ENCODE results near the gene TGFB1I1. TPM values are rescaled to one million over a fixed set of nuclear protein-coding genes. Genes with fewer than 3 reads are reported as not detected.

Gene TGFB1I1
- total and polyA plus RNA-seq, 2 of the 13 experiments (the other 11 are each of a cell fraction or from before 2014, with no cell fraction given) = 0.80 to 2.9 TPM

DNA sequence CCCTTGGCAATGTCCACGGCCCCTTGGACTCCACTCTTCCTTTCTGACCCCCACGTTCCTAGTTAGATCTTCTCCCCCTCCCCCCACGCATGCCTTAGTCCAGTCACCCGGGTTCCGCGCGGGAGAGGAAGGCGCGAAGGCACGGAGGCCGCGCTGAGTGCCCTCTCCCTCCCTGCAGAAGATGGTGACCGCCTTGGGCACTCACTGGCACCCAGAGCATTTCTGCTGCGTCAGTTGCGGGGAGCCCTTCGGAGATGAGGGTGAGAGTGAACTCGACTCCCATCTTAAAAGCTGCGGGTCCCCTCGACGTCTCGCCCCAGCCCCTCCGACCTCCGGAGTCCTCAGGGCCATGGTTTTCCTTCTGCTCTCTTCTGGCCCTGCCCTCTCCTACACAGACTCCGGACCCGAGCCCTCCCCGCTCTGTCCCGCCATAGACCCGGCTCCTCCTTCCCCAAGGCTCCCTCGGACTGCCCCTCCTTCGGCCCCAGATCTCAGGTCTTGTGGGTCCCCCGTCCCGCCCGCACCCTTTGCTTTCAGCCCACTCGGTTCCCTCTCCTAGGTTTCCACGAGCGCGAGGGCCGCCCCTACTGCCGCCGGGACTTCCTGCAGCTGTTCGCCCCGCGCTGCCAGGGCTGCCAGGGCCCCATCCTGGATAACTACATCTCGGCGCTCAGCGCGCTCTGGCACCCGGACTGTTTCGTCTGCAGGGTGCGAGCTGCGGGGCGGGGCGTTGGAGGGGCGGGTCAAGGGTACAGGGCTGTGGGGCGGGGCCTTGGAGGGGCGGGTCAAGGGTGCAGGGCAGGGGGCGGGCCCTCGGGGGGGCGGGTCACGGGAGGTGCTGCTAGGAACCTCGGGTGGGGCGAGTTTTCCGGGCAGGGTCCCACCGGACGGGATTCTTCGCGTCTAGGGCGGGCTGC, 4.6 kb downstream of the TGFB1I1 start (continued):
- TF ChIP-seq, protein P1, sequence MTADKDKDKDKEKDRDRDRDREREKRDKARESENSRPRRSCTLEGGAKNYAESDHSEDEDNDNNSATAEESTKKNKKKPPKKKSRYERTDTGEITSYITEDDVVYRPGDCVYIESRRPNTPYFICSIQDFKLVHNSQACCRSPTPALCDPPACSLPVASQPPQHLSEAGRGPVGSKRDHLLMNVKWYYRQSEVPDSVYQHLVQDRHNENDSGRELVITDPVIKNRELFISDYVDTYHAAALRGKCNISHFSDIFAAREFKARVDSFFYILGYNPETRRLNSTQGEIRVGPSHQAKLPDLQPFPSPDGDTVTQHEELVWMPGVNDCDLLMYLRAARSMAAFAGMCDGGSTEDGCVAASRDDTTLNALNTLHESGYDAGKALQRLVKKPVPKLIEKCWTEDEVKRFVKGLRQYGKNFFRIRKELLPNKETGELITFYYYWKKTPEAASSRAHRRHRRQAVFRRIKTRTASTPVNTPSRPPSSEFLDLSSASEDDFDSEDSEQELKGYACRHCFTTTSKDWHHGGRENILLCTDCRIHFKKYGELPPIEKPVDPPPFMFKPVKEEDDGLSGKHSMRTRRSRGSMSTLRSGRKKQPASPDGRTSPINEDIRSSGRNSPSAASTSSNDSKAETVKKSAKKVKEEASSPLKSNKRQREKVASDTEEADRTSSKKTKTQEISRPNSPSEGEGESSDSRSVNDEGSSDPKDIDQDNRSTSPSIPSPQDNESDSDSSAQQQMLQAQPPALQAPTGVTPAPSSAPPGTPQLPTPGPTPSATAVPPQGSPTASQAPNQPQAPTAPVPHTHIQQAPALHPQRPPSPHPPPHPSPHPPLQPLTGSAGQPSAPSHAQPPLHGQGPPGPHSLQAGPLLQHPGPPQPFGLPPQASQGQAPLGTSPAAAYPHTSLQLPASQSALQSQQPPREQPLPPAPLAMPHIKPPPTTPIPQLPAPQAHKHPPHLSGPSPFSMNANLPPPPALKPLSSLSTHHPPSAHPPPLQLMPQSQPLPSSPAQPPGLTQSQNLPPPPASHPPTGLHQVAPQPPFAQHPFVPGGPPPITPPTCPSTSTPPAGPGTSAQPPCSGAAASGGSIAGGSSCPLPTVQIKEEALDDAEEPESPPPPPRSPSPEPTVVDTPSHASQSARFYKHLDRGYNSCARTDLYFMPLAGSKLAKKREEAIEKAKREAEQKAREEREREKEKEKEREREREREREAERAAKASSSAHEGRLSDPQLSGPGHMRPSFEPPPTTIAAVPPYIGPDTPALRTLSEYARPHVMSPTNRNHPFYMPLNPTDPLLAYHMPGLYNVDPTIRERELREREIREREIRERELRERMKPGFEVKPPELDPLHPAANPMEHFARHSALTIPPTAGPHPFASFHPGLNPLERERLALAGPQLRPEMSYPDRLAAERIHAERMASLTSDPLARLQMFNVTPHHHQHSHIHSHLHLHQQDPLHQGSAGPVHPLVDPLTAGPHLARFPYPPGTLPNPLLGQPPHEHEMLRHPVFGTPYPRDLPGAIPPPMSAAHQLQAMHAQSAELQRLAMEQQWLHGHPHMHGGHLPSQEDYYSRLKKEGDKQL (CRISPR knock-in tag; IDR thresholded peaks at IDR 0.05; ENCODE audit: low read depth) = no peak
- TF ChIP-seq ZNF670 (CRISPR knock-in tag; IDR thresholded peaks at IDR 0.05; ENCODE audit: borderline replicate concordance) = no peak
- TF ChIP-seq ZNF337 (CRISPR knock-in tag; IDR thresholded peaks at IDR 0.05; ENCODE audit: borderline replicate concordance, low read depth) = no peak
- TF ChIP-seq, protein P2, sequence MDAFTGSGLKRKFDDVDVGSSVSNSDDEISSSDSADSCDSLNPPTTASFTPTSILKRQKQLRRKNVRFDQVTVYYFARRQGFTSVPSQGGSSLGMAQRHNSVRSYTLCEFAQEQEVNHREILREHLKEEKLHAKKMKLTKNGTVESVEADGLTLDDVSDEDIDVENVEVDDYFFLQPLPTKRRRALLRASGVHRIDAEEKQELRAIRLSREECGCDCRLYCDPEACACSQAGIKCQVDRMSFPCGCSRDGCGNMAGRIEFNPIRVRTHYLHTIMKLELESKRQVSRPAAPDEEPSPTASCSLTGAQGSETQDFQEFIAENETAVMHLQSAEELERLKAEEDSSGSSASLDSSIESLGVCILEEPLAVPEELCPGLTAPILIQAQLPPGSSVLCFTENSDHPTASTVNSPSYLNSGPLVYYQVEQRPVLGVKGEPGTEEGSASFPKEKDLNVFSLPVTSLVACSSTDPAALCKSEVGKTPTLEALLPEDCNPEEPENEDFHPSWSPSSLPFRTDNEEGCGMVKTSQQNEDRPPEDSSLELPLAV (CRISPR knock-in tag; conservative IDR thresholded peaks at IDR 0.05; ENCODE audit: low read depth) = no peak
- no peak for TF ChIP-seq MIER2 (CRISPR knock-in tag; IDR thresholded peaks at IDR 0.05)
- no peak for TF ChIP-seq ZKSCAN5 (CRISPR knock-in tag; IDR thresholded peaks at IDR 0.05)
- TF ChIP-seq, protein P3, sequence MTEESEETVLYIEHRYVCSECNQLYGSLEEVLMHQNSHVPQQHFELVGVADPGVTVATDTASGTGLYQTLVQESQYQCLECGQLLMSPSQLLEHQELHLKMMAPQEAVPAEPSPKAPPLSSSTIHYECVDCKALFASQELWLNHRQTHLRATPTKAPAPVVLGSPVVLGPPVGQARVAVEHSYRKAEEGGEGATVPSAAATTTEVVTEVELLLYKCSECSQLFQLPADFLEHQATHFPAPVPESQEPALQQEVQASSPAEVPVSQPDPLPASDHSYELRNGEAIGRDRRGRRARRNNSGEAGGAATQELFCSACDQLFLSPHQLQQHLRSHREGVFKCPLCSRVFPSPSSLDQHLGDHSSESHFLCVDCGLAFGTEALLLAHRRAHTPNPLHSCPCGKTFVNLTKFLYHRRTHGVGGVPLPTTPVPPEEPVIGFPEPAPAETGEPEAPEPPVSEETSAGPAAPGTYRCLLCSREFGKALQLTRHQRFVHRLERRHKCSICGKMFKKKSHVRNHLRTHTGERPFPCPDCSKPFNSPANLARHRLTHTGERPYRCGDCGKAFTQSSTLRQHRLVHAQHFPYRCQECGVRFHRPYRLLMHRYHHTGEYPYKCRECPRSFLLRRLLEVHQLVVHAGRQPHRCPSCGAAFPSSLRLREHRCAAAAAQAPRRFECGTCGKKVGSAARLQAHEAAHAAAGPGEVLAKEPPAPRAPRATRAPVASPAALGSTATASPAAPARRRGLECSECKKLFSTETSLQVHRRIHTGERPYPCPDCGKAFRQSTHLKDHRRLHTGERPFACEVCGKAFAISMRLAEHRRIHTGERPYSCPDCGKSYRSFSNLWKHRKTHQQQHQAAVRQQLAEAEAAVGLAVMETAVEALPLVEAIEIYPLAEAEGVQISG (CRISPR knock-in tag; IDR thresholded peaks at IDR 0.05) = no peak
- TF ChIP-seq ZFY (CRISPR knock-in tag; IDR thresholded peaks at IDR 0.05) = no peak
- TF ChIP-seq MYNN (CRISPR knock-in tag; IDR thresholded peaks at IDR 0.05; ENCODE audit: low read depth) = no peak
- TF ChIP-seq, protein P4, sequence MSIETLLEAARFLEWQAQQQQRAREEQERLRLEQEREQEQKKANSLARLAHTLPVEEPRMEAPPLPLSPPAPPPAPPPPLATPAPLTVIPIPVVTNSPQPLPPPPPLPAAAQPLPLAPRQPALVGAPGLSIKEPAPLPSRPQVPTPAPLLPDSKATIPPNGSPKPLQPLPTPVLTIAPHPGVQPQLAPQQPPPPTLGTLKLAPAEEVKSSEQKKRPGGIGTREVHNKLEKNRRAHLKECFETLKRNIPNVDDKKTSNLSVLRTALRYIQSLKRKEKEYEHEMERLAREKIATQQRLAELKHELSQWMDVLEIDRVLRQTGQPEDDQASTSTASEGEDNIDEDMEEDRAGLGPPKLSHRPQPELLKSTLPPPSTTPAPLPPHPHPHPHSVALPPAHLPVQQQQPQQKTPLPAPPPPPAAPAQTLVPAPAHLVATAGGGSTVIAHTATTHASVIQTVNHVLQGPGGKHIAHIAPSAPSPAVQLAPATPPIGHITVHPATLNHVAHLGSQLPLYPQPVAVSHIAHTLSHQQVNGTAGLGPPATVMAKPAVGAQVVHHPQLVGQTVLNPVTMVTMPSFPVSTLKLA (IDR thresholded peaks at IDR 0.05) = no peak
- TF ChIP-seq NBN (conservative IDR thresholded peaks at IDR 0.05) = no peak
- no peak for TF ChIP-seq PLRG1 (conservative IDR thresholded peaks at IDR 0.05)
- TF ChIP-seq HDAC2 (CRISPR knock-in tag; IDR thresholded peaks at IDR 0.05) = no peak
- TF ChIP-seq, protein P5, sequence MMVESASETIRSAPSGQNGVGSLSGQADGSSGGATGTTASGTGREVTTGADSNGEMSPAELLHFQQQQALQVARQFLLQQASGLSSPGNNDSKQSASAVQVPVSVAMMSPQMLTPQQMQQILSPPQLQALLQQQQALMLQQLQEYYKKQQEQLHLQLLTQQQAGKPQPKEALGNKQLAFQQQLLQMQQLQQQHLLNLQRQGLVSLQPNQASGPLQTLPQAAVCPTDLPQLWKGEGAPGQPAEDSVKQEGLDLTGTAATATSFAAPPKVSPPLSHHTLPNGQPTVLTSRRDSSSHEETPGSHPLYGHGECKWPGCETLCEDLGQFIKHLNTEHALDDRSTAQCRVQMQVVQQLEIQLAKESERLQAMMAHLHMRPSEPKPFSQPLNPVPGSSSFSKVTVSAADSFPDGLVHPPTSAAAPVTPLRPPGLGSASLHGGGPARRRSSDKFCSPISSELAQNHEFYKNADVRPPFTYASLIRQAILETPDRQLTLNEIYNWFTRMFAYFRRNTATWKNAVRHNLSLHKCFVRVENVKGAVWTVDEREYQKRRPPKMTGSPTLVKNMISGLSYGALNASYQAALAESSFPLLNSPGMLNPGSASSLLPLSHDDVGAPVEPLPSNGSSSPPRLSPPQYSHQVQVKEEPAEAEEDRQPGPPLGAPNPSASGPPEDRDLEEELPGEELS (CRISPR knock-in tag; IDR thresholded peaks at IDR 0.05) = no peak
- no peak for TF ChIP-seq NFIC (IDR thresholded peaks at IDR 0.05; ENCODE audit: low read length)
- no peak for TF ChIP-seq MXD4 (CRISPR knock-in tag; IDR thresholded peaks at IDR 0.05)
